ENCODE results near the gene TMEM258.

TMEM258 gene

GRCh38 chr11:61817471-61818202 lies 25.2 kb upstream of the TMEM258 start:
- DNase-seq, result no peak

- DNase-seq, result peak; percentile 87
Observed at GRCh38 chr11:61816736-61817455, 24.5 kb upstream of the TMEM258 start, which contains the start of gene FADS1. Gene FADS1 (minus strand): TSS chr11:61817003. CDS start chr11:61816929, 74 bp downstream.

DNA sequence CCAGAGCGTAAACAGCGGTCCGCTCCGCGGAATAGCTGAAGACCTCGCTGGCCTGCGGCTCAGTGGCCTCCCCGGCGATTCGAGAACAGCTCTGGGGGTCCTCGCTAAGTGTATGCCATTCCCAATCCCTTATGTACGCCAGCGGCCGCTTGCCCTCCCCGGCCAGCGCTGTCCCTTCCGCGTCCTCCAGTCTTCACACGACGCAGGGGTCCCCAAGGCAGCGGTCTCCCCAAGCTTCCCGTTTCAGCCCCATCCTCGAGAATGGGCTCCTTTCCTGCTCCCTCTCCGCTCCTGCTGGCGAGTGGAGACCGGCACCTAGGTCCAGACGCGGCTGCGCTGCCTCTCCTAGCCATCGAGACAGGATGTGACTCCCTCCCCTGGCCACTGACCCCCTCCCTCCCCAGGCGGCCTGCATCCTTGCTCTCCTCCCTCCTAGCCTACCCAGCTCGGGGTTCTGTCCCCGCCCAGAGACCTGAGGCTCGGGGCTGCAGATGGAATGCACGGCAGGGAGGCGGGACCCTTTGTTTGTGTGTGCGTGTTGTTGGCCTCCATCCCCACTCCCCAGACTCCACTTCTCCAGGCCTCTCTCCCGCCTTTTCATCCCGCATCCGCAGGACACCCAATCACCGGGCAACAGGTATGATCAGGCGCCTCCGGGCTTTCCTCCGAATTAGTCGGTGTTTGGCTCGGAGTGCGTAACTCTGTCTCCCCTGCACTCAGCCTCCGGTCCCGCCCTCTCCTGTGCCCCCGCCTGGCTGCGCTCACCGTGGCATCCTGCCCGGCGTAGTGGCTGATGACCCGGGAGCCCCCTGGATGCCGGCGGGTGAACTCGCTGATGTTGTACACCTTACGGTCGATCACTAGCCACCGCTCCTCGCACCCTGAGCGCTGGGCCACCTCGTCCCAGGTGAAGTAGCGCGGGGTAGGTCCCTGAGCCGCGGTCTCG lies 23.7 kb upstream of the TMEM258 start:
- DNase-seq, result no peak

DNA sequence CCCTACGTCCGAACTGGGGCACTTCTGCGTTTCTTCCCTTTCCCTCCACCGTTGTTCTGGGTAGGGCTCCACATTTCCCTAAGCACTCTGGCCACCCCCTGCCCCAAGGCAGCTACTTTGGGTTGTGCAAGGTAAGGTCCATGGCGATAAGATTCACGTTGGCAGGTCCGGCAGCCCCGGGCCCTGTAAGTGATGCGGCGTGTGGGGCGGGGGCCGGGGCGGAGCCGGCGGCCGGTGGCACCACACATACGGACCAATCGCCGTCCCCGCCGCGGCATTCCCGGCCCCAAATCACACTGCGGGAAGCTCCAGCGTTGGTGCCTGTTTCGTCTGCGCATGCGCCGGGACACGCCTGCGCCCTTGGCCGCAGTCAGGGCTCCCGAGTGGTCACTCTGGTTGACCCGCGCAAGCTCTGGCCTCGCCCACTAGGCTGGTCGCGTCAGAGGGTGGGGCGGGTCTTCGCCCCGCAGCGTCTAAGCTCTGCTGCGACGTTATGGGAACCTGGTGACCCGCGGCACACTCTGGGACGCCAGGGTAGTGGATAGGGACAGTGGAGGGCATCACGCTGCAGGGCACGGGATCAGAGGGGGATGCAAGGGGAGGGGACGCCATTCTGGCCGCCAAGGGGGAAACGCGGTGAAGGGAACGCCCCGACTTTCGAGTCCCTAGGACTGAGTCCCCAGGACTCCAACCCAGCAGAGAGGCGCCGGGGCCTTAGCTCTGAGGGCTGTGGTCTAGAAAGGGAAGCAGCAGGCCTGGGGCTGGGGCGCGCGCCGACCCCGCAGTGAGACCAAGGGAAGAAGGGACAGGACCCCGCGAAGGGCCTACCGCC lies 22.8 kb upstream of the TMEM258 start:
- DNase-seq, result peak; percentile 84

GRCh38 chr11:61814247-61814957 lies 22.0 kb upstream of the TMEM258 start:
- no peak for DNase-seq

- DNase-seq, result no peak
Observed at GRCh38 chr11:61812736-61813411, 20.5 kb upstream of the TMEM258 start.

- no peak for DNase-seq
Observed at GRCh38 chr11:61811831-61812230, 19.4 kb upstream of the TMEM258 start.

GRCh38 chr11:61810671-61811175 lies 18.3 kb upstream of the TMEM258 start:
- no peak for DNase-seq

DNA sequence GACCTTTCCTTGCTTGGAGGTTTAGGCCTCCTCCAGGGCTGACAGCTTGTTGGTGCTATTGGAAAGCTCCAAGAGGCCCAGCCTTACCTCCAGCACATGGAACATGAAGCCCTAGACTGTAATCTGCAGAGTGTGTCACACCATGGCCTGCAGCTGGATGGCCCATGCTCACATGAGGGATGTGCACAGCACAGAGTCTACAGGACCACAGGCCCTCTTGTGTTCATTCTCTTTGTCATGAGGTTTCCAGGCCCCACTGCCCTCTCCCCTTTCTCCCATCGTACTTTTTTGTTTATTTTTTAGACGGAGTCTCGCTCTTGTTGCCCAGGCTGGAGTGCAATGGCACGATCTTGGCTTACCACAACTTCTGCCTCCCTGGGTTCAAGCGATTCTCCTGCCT lies 14.4 kb upstream of the TMEM258 start:
- DNase-seq, result no peak

DNA sequence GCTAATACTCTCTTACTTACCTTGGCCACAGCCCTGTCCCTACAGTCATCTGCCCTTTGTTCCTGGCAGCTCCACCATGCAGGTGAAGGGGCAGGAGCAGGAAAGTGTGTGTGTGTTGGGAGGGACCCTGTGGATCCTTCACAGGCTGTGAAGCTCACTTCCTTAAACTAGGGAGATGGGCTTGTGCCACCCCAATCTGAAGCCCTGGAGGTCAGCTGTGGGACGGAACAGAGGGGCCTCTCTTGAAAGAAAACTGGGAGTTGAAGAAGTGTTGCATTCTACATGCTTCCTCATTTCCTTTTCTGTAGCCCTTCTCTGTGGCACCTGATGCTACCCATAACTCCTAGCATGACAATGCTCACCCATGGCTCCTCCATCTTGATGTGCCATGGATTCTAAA lies 12.7 kb upstream of the TMEM258 start:
- DNase-seq, result no peak

DNA sequence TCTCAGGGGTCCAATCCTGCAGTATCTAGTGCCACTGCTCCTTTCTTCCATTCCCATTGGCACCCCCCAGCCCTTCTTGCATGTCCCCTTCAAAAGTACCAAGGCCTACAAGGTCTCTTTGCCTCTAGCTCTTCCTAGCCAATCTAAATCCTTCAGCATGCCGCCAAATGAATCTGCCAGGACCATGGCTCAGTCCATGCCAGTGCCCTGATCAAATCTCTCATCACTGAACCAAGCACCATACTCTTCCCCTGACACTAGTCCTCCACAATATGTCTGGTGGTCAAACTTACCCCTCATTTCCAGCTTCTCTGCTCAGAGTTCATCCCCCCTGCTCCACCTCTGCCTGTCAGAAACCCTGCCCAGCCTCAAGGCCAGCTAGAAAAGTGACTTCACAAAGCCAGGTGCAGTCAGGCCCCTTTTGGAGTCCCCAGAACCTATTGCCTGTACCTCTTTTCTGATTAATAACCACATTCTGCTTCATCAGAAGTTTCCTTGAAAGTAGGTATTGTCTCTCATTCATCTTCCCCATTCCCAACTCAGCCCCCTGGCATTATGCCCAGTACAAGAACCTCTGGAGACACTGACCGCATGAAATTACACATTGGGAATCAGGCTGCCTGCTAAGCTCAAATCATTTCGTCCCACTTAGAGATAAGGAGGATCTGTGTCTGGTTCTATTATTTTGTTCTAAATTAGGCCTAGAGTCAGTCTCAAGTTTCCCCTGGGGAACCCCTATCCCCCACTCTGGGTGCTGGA lies 11.7 kb upstream of the TMEM258 start:
- DNase-seq, result no peak

DNA sequence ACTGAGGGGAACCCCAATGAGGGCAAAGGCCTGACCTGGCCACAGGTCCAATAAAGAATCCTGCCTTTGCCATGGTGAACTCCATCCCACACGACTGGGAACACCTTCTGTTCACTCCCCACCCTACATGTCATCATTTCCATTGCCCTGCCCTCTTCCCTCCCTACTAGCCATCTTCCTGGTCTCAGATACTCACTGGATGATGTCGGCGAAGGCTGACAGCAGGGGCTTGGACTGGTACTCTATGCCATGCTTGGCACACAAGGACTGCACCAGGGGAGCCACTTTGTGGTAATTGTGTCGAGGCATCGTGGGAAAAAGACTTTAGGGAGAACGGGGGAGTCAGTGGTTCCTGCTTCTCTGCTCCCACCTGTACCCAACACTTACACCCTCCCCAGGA lies 10.2 kb upstream of the TMEM258 start:
- no peak for DNase-seq

DNA sequence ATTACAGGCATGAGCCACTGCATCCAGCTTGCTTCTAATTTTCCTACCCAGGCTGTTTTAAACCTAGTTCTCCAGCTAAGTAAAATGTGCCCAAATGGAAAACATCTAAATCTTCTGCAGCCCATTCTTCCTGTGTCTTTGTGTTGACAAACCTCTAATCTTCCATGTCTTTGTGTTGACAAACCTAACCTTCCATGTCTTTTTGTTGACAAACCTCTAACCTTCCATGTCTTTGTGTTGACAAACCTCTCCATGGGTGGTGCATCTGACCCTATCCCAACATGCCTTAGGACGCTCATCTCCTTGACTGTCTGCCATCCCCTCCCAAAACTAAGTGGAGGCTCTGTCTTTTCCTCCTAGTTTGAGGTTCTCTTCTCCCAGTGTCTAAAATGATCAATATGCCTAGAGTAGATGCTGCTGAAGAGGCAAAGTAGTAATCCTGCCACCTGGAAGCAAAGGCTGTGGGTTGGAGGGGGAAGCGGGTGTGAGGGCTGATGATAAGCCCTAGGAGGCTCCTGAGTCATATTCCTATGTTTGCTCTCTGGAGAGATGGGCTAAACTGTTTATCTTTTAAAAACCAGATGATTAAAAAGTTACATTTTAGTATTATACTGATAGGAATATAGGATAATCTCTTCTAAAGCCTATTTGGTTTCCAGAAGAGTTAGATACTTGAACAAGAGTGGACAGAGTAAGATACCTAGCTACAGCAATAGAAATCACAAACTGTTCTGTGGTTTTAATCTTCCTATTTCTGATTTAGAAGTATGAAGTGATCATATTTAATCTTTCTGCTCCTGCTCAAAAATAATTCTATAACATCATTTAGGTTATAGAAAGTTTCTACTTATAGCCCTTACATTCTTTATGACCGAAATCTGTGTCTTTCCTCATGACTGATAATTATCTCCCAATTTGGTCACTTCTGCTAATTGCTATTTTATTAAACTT lies 8.2 kb upstream of the TMEM258 start:
- no peak for DNase-seq

DNA sequence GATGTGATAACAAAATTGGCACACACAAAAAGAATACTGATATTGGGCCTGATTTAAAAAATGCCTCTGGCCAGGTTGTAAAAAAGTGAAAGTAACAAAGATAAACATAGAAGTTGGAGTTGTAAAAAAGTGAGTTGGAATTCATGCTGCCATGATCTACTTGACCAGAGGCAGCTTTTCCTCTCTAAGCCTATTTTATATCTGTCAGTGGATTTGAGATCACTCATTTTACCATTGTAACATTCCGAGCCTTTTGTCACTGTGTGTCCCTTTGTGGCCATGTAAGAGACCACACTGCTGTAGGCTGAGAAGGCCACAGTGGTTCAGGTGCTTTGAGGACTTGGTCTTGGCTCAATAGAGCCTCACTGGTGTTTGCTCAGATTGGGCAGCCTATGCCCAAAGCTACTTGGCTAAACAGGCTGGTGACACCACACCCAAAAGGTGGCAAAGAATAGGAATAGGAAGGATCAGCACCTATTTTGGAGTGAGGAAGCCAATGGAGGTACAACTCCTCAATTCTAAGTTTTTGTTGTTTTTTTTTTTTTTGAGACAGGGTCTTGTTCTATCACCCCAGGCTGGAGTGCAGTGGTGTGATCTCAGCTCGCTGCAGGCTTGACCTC lies 7.4 kb upstream of the TMEM258 start:
- no peak for DNase-seq

GRCh38 chr11:61797263-61797944 lies 5.0 kb upstream of the TMEM258 start:
- no peak for DNase-seq

GRCh38 chr11:61795876-61796526 lies 3.6 kb upstream of the TMEM258 start:
- no peak for DNase-seq

DNA sequence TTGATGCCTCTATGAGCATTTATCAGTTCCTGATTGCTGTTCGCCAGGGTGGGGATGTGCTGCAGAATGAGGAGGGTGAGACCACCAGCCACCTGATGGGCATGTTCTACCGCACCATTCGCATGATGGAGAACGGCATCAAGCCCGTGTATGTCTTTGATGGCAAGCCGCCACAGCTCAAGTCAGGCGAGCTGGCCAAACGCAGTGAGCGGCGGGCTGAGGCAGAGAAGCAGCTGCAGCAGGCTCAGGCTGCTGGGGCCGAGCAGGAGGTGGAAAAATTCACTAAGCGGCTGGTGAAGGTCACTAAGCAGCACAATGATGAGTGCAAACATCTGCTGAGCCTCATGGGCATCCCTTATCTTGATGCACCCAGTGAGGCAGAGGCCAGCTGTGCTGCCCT lies 3.1 kb upstream of the TMEM258 start:
- DNase-seq, result no peak
